ENCODE data around the gene EFCAB5. TPM values are rescaled to one million over a fixed set of nuclear protein-coding genes. Genes with fewer than 3 reads are reported as not detected.

Gene EFCAB5
- total RNA-seq, 4 donors from 2014 or later: 0.17 to 0.78 TPM; not detected in 2

DNA sequence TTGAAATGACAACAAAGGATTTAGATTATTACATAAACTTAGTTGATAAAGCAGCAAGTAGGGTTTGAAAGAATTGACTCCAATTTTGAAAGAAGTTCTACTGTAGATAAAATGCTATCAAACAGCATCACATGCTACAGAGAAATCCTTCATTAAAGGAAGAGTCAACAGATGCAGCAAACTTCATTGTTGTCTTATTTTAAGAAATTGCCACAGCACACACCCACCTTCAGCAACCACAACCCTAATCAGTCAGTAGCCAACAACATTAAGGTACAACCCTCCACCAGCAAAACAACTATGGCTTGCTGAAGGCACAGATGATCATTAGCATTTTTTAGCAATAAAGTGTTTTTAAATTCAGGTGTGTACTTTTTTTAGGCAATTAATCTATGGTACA is 100.1 kb downstream of the EFCAB5 start:
- no peak overlapping the region for H3K4me3 ChIP-seq
- no peaks in the 10 kb centered on the region for H3K9me3 ChIP-seq
- no peak for DNase-seq (ENCODE audit: extremely low spot score)
- no peak overlapping the region for H3K27ac ChIP-seq (replicated peaks in 1 of 4)
- no peaks in the 10 kb centered on the region for H3K36me3 ChIP-seq
- H3K4me1 ChIP-seq: no peaks in the 10 kb centered on the region
- no peak for TF ChIP-seq EP300 (IDR thresholded peaks at IDR 0.05)
- TF ChIP-seq POLR2AphosphoS5 (IDR thresholded peaks at IDR 0.05): no peak
- TF ChIP-seq, protein P1, sequence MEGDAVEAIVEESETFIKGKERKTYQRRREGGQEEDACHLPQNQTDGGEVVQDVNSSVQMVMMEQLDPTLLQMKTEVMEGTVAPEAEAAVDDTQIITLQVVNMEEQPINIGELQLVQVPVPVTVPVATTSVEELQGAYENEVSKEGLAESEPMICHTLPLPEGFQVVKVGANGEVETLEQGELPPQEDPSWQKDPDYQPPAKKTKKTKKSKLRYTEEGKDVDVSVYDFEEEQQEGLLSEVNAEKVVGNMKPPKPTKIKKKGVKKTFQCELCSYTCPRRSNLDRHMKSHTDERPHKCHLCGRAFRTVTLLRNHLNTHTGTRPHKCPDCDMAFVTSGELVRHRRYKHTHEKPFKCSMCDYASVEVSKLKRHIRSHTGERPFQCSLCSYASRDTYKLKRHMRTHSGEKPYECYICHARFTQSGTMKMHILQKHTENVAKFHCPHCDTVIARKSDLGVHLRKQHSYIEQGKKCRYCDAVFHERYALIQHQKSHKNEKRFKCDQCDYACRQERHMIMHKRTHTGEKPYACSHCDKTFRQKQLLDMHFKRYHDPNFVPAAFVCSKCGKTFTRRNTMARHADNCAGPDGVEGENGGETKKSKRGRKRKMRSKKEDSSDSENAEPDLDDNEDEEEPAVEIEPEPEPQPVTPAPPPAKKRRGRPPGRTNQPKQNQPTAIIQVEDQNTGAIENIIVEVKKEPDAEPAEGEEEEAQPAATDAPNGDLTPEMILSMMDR (IDR thresholded peaks at IDR 0.05): no peak
- no peak for TF ChIP-seq POLR2A (IDR thresholded peaks at IDR 0.05; ENCODE audit: low read depth)
- no peaks in the 10 kb centered on the region for H3K27me3 ChIP-seq
- intact Hi-C loops (cut with DNase I): no loop called here

- WGBS: 100% methylated on average over 1 of the region's 4 CpGs
- DNase-seq (ENCODE audit: extremely low spot score): no peak
- TF ChIP-seq, protein P1 (IDR thresholded peaks at IDR 0.05): no peak
- no peak for TF ChIP-seq POLR2A (IDR thresholded peaks at IDR 0.05; ENCODE audit: low read depth)
- no peak for TF ChIP-seq POLR2AphosphoS5 (IDR thresholded peaks at IDR 0.05)
- TF ChIP-seq EP300 (IDR thresholded peaks at IDR 0.05): no peak
Measured at GRCh38 chr17:30062372-30062771, 120.9 kb downstream of the EFCAB5 start.

DNA sequence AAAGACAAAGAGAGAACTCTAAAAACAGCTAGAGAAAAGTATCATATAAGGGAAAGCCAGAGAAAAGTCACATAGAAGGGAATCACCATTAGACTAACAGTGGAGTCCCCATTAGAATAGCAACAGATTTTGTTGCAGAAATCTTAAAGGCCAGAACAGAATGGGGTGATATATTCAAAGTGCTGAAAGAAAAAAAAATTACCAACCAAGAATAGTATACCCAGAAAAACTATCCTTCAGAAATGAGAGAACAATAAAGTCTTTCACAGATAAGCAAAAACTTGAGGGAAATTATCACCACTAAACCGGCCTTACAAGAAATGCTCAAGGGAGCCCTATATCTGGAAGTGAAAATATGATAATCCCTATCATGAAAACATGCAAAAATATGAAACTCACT is 123.3 kb downstream of the EFCAB5 start:
- Histone ChIP-seq H3K27me3 (peaks cover 0 to 12% (median 0%) of the 10 kb centered on the region in 4 donors), H3K9me3 (peaks cover 0 to 32% (median 28%) of the 10 kb centered on the region in 4 donors), H3K36me3 (no peaks in the 10 kb centered on the region), H3K4me3 (no peak overlapping the region), H3K27ac (replicated peaks in 1 of 4) (no peak overlapping the region), H3K4me1 (no peaks in the 10 kb centered on the region)
- TF ChIP-seq POLR2A (IDR thresholded peaks at IDR 0.05; ENCODE audit: low read depth): no peak
- intact Hi-C loops (cut with DNase I): no loop called here
- DNase-seq (ENCODE audit: extremely low spot score): no peak
- WGBS: 100% methylated on average over 1 of the region's 1 CpG

More at GRCh38 chr17:30062372-30062771, 120.9 kb downstream of the EFCAB5 start:
- H3K4me1 ChIP-seq: no peaks in the 10 kb centered on the region
- no peak overlapping the region for H3K4me3 ChIP-seq
- no peak overlapping the region for H3K27ac ChIP-seq (replicated peaks in 1 of 4)
- H3K27me3 ChIP-seq: peaks cover 0 to 12% (median 0%) of the 10 kb centered on the region in 4 donors
- intact Hi-C loops (cut with DNase I): no loop called here
- H3K9me3 ChIP-seq: peaks cover 0 to 31% (median 26%) of the 10 kb centered on the region in 4 donors
- no peaks in the 10 kb centered on the region for H3K36me3 ChIP-seq

GRCh38 chr17:30068465-30068864 is 127.0 kb downstream of the EFCAB5 start:
- DNase-seq (ENCODE audit: extremely low spot score): no peak
- TF ChIP-seq POLR2A (IDR thresholded peaks at IDR 0.05; ENCODE audit: low read depth): no peak
- TF ChIP-seq, protein P1 (IDR thresholded peaks at IDR 0.05): no peak
- no peak for TF ChIP-seq EP300 (IDR thresholded peaks at IDR 0.05)
- no peak for TF ChIP-seq POLR2AphosphoS5 (IDR thresholded peaks at IDR 0.05)
- Histone ChIP-seq H3K27me3 (no peaks in the 10 kb centered on the region), H3K27ac (replicated peaks in 1 of 4) (no peak overlapping the region), H3K9me3 (peaks cover 0 to 32% (median 27%) of the 10 kb centered on the region in 4 donors), H3K4me1 (no peaks in the 10 kb centered on the region), H3K4me3 (no peak overlapping the region), H3K36me3 (no peaks in the 10 kb centered on the region)
- intact Hi-C loops (cut with DNase I): no loop called here
- 93% methylated on average over 13 of the region's 16 CpGs for WGBS

DNA sequence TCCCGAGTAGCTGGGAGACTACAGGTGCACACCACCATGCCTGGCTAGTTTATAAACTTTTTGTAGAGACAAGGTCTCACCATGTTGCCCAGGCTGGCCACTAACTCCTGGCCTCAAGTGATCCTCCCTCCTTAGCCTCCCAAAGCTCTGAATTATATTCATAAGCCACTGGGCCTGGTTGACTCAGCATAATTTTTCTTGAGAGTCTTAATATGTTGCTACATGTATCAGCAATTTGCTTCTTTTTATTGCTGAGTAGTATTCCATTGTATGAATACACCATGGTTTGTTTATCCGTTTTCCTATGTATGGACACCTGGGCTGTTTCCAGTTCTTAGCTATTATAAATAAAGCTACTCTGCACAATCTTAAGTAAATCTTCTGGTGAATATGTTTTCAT is 132.8 kb downstream of the EFCAB5 start:
- 87% methylated on average over 2 of the region's 2 CpGs for WGBS
- no peaks in the 10 kb centered on the region for H3K4me1 ChIP-seq
- no peaks in the 10 kb centered on the region for H3K36me3 ChIP-seq
- DNase-seq (ENCODE audit: extremely low spot score): no peak
- no peaks in the 10 kb centered on the region for H3K9me3 ChIP-seq
- TF ChIP-seq POLR2A (IDR thresholded peaks at IDR 0.05; ENCODE audit: low read depth) (no peak), EP300 (IDR thresholded peaks at IDR 0.05) (no peak), POLR2AphosphoS5 (IDR thresholded peaks at IDR 0.05) (no peak)
- TF ChIP-seq, protein P1 (IDR thresholded peaks at IDR 0.05): no peak
- no peak overlapping the region for H3K27ac ChIP-seq (replicated peaks in 1 of 4)
- peaks cover 0 to 5% (median 0%) of the 10 kb centered on the region in 4 donors for H3K27me3 ChIP-seq
- intact Hi-C loops (cut with DNase I): no loop called here
- H3K4me3 ChIP-seq: no peak overlapping the region

Data from esophagus muscularis mucosa (tissue), 4 donors.